Prostate gland (tissue), 2 donors: Measurements from ENCODE around the gene SFXN1. TPM values are rescaled to one million over a fixed set of nuclear protein-coding genes. Genes with fewer than 3 reads are reported as not detected.
"Not testable (repeated sequence)": the region's sequence is repeated elsewhere in the genome, so short reads cannot be mapped to it uniquely, and the experiment has no call there.

Experiments
- DNase-seq: peaks from one replicate; pipeline ENCODE4 v3.0.0-alpha.2; 2019; ENCODE audit warnings: low spot score
- H3K27ac ChIP-seq, 2 donors: fragments of 200-600 bp; sonication (generic); 2 replicates each; pipeline ENCODE4 v1.5.1; 2017 to 2019
- H3K27me3 ChIP-seq: fragments of 200-600 bp; sonication (generic); replicated peaks from 2 replicates; pipeline ENCODE4 v1.5.1; 2019; ENCODE audit not compliant: insufficient read depth
- H3K36me3 ChIP-seq, 2 donors: fragments of 200-600 bp; sonication (generic); 1 replicate in 1 of 2; 2 replicates in 1 of 2; pipeline versions ENCODE4 v1.5.1 to v1.8.1; 2017 to 2019
- H3K4me1 ChIP-seq: fragments of 200-600 bp; sonication (generic); replicated peaks from 2 replicates; pipeline ENCODE4 v1.5.1; 2019
- H3K4me3 ChIP-seq, 2 donors: fragments of 200-600 bp; sonication (generic); 2 replicates each; pipeline ENCODE4 v1.5.1; 2017 to 2019
- H3K9me3 ChIP-seq: fragments of 200-600 bp; sonication (generic); 2 replicates; pipeline ENCODE4 v1.5.1; 2017
- POLR2A ChIP-seq: fragments of 450-650 bp; IDR thresholded peaks from one replicate; pipeline ENCODE4 v1.6.1; 2016; ENCODE audit warnings: antibody characterized with exemption, mild to moderate bottlenecking
- POLR2AphosphoS5 ChIP-seq: sonication (generic); formaldehyde crosslinking; IDR thresholded peaks from one replicate; pipeline ENCODE4 v1.6.1; 2017; ENCODE audit warnings: antibody characterized with exemption
- WGBS: methylation state at CpG from one replicate; pipeline ENCODE4 v1.1.5; 2018; 5-methylcytosine and 5-hydroxymethylcytosine counted together
- intact Hi-C: fragments of 100-400 bp; cut with DNase I; formaldehyde crosslinking; loops from one replicate; pipeline ENCODE4 v1.14.2; 2022
- total RNA-seq, 2 donors: library from RNA; depleted of rRNA; stranded (reverse); fragments of >200 nt; gene quantifications; one replicate each; pipeline ENCODE4 v1.1.0, GENCODE V29; 2016
- TF ChIP-seq, protein P1 (sequence below), 4 experiments: fragments of 200-600 bp in 2 of 4; fragments of 450-650 bp in 2 of 4; sonication (generic) in 2 of 4; IDR thresholded peaks; 1 replicate in 3 of 4; 2 replicates in 1 of 4; pipeline ENCODE4 v1.5.1; 2016 to 2019; ENCODE audit warnings: antibody characterized with exemption in 4 of 4, mild to moderate bottlenecking in 2 of 4, moderate library complexity in 2 of 4

SFXN1 gene
- total RNA-seq, 2 donors from 2014 or later: 35.6 to 44.3 TPM

DNA sequence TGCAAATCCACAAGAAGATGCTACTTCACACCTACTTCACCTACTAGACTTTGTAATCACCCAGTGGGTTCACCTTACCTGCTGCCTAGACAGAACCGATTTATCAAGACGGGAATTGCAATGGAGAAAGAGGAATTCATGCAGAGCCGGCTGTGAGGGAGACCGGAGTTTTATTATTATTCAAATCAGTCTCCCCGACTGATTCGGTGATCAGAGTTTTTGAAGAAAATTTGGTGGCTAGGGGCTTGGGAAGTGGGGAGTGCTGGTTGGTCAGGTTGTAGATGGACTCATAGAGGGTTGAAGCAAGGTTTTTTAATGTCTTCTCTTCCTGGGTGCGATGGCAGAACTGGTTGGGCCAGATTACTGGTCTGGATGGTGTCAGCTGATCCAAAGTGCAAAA, 23.4 kb downstream of the SFXN1 start:
- Histone ChIP-seq H3K9me3 (no peaks in the 10 kb centered on the region), H3K36me3 (no peaks in the 10 kb centered on the region), H3K27ac (no peak overlapping the region), H3K27me3 (no peaks in the 10 kb centered on the region), H3K4me1 (peaks cover 3% of the 10 kb centered on the region), H3K4me3 (no peak overlapping the region)
- 78% methylated on average over 7 of the region's 7 CpGs for WGBS
- no peak for DNase-seq
- intact Hi-C loops: no loop called here
- TF ChIP-seq, protein P1, sequence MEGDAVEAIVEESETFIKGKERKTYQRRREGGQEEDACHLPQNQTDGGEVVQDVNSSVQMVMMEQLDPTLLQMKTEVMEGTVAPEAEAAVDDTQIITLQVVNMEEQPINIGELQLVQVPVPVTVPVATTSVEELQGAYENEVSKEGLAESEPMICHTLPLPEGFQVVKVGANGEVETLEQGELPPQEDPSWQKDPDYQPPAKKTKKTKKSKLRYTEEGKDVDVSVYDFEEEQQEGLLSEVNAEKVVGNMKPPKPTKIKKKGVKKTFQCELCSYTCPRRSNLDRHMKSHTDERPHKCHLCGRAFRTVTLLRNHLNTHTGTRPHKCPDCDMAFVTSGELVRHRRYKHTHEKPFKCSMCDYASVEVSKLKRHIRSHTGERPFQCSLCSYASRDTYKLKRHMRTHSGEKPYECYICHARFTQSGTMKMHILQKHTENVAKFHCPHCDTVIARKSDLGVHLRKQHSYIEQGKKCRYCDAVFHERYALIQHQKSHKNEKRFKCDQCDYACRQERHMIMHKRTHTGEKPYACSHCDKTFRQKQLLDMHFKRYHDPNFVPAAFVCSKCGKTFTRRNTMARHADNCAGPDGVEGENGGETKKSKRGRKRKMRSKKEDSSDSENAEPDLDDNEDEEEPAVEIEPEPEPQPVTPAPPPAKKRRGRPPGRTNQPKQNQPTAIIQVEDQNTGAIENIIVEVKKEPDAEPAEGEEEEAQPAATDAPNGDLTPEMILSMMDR (IDR thresholded peaks at IDR 0.05): no peak
- TF ChIP-seq POLR2AphosphoS5 (no peak), POLR2A (no peak)

DNA sequence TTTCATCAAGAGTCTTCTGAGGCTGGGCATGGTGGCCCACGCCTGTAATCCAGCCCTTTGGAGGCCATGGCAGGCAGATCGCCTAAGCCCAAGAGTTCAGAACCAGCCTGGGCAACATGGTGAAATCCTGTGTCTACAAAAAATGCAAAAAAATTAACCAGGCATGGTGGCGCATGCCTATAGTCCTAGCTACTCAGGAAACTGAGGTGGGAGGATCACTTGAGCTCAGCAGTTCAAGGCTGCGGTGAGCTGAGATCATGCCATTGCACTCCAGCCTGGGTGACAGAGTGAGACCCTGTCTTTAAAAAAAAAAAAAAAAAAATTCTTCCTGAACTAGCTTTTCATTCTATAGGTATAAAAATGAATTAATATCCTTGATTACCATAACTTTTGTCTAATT, 29.3 kb downstream of the SFXN1 start:
- H3K9me3 ChIP-seq, H3K27ac ChIP-seq, intact Hi-C loops, H3K4me1 ChIP-seq, H3K4me3 ChIP-seq, H3K27me3 ChIP-seq, DNase-seq: not testable (repeated sequence)
- H3K36me3 ChIP-seq: peaks cover 0 to 11% of the 10 kb centered on the region in 2 donors
- 96% methylated on average over 4 of the region's 4 CpGs for WGBS

DNA sequence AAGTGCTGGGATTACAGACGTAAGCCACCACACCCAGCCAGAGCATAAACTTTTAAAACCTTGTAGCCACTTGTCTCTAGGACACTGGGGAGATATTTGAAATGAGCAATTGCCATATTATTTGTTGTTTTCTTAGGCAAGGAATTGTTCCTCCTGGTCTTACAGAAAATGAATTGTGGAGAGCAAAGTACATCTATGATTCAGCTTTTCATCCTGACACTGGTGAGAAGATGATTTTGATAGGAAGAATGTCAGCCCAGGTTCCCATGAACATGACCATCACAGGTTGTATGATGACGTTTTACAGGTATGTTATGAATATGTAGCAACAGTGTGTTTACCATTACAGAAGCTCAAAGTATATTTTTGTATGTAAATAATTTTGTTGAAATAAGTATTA, 30.5 kb downstream of the SFXN1 start:
- Histone ChIP-seq H3K27ac (no peak overlapping the region), H3K27me3 (no peaks in the 10 kb centered on the region), H3K9me3 (no peaks in the 10 kb centered on the region), H3K4me3 (no peak overlapping the region), H3K36me3 (peaks cover 5 to 11% of the 10 kb centered on the region in 2 donors), H3K4me1 (no peaks in the 10 kb centered on the region)
- 95% methylated on average over 2 of the region's 2 CpGs for WGBS
- TF ChIP-seq POLR2A (no peak), POLR2AphosphoS5 (no peak)
- TF ChIP-seq, protein P1 (IDR thresholded peaks at IDR 0.05): no peak
- DNase-seq: no peak
- intact Hi-C loops: no loop called here

DNA sequence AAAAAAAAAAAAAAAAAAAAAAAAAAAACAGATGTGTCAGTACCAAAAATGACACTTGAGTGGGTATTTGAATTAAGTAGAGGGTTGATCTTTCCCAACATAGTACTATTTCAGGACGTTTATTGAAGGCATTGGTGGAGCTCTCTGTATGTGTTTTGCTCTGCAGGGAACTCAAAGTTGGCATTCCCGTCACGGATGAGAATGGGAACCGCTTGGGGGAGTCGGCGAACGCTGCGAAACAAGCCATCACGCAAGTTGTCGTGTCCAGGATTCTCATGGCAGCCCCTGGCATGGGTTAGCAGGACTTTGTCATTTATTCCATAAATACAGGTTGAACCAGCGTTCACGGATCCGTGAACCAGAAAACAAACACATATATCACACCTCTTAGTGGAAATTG, 34.9 kb downstream of the SFXN1 start:
- Histone ChIP-seq H3K4me1 (no peaks in the 10 kb centered on the region), H3K27ac (no peak overlapping the region), H3K36me3 (peaks cover 6 to 11% of the 10 kb centered on the region in 2 donors), H3K9me3 (no peaks in the 10 kb centered on the region), H3K27me3 (no peaks in the 10 kb centered on the region), H3K4me3 (no peak overlapping the region)
- intact Hi-C loops: no loop called here
- 94% methylated on average over 13 of the region's 13 CpGs for WGBS
- no peak for DNase-seq
- TF ChIP-seq POLR2A: no peak
- TF ChIP-seq, protein P1 (IDR thresholded peaks at IDR 0.05): no peak
- no peak for TF ChIP-seq POLR2AphosphoS5

DNA sequence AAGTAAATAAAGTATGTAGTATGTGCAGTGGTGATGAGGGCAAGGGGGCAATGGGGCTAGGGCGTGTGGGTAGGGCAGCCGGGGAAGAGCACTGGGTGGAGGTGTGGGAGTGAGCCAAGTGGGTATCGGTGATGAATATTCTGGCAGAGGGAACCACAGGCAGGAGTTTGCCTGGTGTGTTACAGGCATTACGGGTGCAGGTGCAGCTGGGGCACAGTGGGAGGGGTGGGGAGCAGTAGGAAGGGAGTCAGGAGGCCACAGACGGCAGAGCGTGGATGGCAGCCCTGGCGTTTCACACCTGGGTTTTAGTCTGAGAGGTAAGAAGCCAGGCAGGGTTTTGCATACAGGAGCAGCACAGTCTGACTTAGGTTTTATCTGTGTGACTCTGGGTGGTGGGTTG, 35.4 kb downstream of the SFXN1 start:
- TF ChIP-seq POLR2AphosphoS5 (no peak), POLR2A (no peak)
- TF ChIP-seq, protein P1 (IDR thresholded peaks at IDR 0.05): no peak
- H3K27me3 ChIP-seq: no peaks in the 10 kb centered on the region
- DNase-seq: no peak
- H3K9me3 ChIP-seq: no peaks in the 10 kb centered on the region
- intact Hi-C loops: no loop called here
- no peaks in the 10 kb centered on the region for H3K4me1 ChIP-seq
- H3K27ac ChIP-seq: no peak overlapping the region
- H3K36me3 ChIP-seq: peaks cover 6 to 11% of the 10 kb centered on the region in 2 donors
- WGBS: 92% methylated on average over 7 of the region's 7 CpGs
- no peak overlapping the region for H3K4me3 ChIP-seq
